ENCODE data around the gene NPC1. TPM values are rescaled to one million over a fixed set of nuclear protein-coding genes. Genes with fewer than 3 reads are reported as not detected.

NPC1 gene
- total RNA-seq, 1 donor from 2014 or later = 100 TPM

GRCh38 chr18:23503038-23503962 is 83.0 kb downstream of the NPC1 start, which contains the start of gene RMC1:
TSS of gene RMC1 (plus strand) at chr18:23503511. CDS start at chr18:23503619, 108 bp downstream.
- H3K27me3 ChIP-seq (ENCODE audit: control insufficient read depth, insufficient read depth, low read length) = no peaks in the 10 kb centered on the region
- peak; percentile 12 for TF ChIP-seq CTCF (IDR thresholded peaks at IDR 0.05; ENCODE audit: insufficient read depth, low read length, severe bottlenecking)
- no peak for FAIRE-seq
- peak within 1 kb of the TSS; percentile 70 for H3K4me3 ChIP-seq (ENCODE audit: low read depth, low read length)
- peaks cover 8% of the 10 kb centered on the region for H3K36me3 ChIP-seq (ENCODE audit: control insufficient read depth, insufficient read depth, low read length)
- peak; percentile 69 for DNase-seq (ENCODE audit: low read depth)

GRCh38 chr18:23502516-23503037 is 83.7 kb downstream of the NPC1 start:
- no peak for TF ChIP-seq CTCF (IDR thresholded peaks at IDR 0.05; ENCODE audit: insufficient read depth, low read length, severe bottlenecking)
- H3K36me3 ChIP-seq (ENCODE audit: control insufficient read depth, insufficient read depth, low read length) = peaks cover 3% of the 10 kb centered on the region
- H3K27me3 ChIP-seq (ENCODE audit: control insufficient read depth, insufficient read depth, low read length) = no peaks in the 10 kb centered on the region
- peak overlapping the region; percentile 70 for H3K4me3 ChIP-seq (ENCODE audit: low read depth, low read length)
- DNase-seq (ENCODE audit: low read depth) (no peak), FAIRE-seq (no peak)

- Histone ChIP-seq H3K36me3 (ENCODE audit: control insufficient read depth, insufficient read depth, low read length) (peaks cover 2% of the 10 kb centered on the region), H3K27me3 (ENCODE audit: control insufficient read depth, insufficient read depth, low read length) (no peaks in the 10 kb centered on the region), H3K4me3 (ENCODE audit: low read depth, low read length) (no peak overlapping the region)
- no peak for DNase-seq (ENCODE audit: low read depth)
- FAIRE-seq = no peak
- TF ChIP-seq CTCF (IDR thresholded peaks at IDR 0.05; ENCODE audit: insufficient read depth, low read length, severe bottlenecking) = no peak
These were observed 84.7 kb downstream of the NPC1 start for GRCh38 chr18:23501626-23502025.

- DNase-seq (ENCODE audit: low read depth) (no peak), FAIRE-seq (no peak)
- H3K4me3 ChIP-seq (ENCODE audit: low read depth, low read length) = no peak overlapping the region
- no peak for TF ChIP-seq CTCF (IDR thresholded peaks at IDR 0.05; ENCODE audit: insufficient read depth, low read length, severe bottlenecking)
- H3K36me3 ChIP-seq (ENCODE audit: control insufficient read depth, insufficient read depth, low read length) = no peaks in the 10 kb centered on the region
- H3K27me3 ChIP-seq (ENCODE audit: control insufficient read depth, insufficient read depth, low read length) = no peaks in the 10 kb centered on the region
These were observed 87.0 kb downstream of the NPC1 start for GRCh38 chr18:23499291-23499781.

GRCh38 chr18:23498877-23499276 is 87.4 kb downstream of the NPC1 start:
- Histone ChIP-seq H3K36me3 (ENCODE audit: control insufficient read depth, insufficient read depth, low read length) (no peaks in the 10 kb centered on the region), H3K4me3 (ENCODE audit: low read depth, low read length) (no peak overlapping the region), H3K27me3 (ENCODE audit: control insufficient read depth, insufficient read depth, low read length) (no peaks in the 10 kb centered on the region)
- DNase-seq (ENCODE audit: low read depth) = peak; percentile 47
- TF ChIP-seq CTCF (IDR thresholded peaks at IDR 0.05; ENCODE audit: insufficient read depth, low read length, severe bottlenecking) = peak; percentile 95
- no peak for FAIRE-seq

All from bronchial epithelial cell (primary cell).